HEK293 (cell line): ENCODE data around the gene MARCHF9.

Source experiments
- CTCF ChIA-PET: fragments of 350-600 bp; formaldehyde crosslinking; extraction: SDS; loops from one replicate; lab custom pipeline; 2021; ENCODE audit warnings: antibody characterized with exemption; lab: Yijun Ruan, JAX
- POLR2A ChIA-PET: fragments of 300-600 bp; formaldehyde crosslinking; extraction: SDS; loops from one replicate; lab custom pipeline; 2020; ENCODE audit warnings: antibody characterized with exemption, inconsistent platforms; lab: Yijun Ruan, JAX
- H3K27ac ChIP-seq: fragments of 200-500 bp; sonication (Bioruptor generic); 2 replicates; pipeline ENCODE4 v1.5.1; 2014; ENCODE audit warnings: low read depth, low read length, control low read depth, inconsistent platforms; ENCODE audit errors: extremely low read depth
- H3K36me3 ChIP-seq, 2 experiments: fragments of 200-500 bp in 1 of 2; sonication (Bioruptor generic) in 1 of 2; 1 replicate in 1 of 2; 2 replicates in 1 of 2; pipeline ENCODE4 v1.5.1; 2014 to 2017; ENCODE audit warnings: inconsistent platforms in 2 of 2, low read length in 2 of 2; ENCODE audit not compliant: control insufficient read depth in 2 of 2, insufficient read depth in 1 of 2
- H3K4me1 ChIP-seq: fragments of 200-500 bp; sonication (Bioruptor generic); 2 replicates; pipeline ENCODE4 v1.5.1; 2014; ENCODE audit warnings: mild to moderate bottlenecking, low read length, inconsistent platforms; ENCODE audit not compliant: control insufficient read depth, insufficient read depth
- H3K4me3 ChIP-seq: 2 replicates; pipeline ENCODE4 v1.5.1; 2011; ENCODE audit warnings: low read depth, mild to moderate bottlenecking, control low read depth, low read length, moderate library complexity
- H3K9me3 ChIP-seq: fragments of 200-500 bp; sonication (Bioruptor generic); 2 replicates; pipeline ENCODE4 v1.5.1; 2014; ENCODE audit warnings: low read depth, low read length, inconsistent platforms; ENCODE audit not compliant: control insufficient read depth, insufficient read depth
- BCL11A ChIP-seq: fragments of 450-650 bp; formaldehyde crosslinking; IDR thresholded peaks from 2 replicates; pipeline ENCODE4 v1.5.1; 2016; ENCODE audit warnings: low read depth, missing biosample characterization, missing genetic modification characterization
- BCL11B ChIP-seq: fragments of 450-650 bp; formaldehyde crosslinking; IDR thresholded peaks from 2 replicates; pipeline ENCODE4 v1.5.1; 2016; ENCODE audit warnings: low read depth, missing biosample characterization, missing genetic modification characterization
- GFI1B ChIP-seq: fragments of 450-650 bp; formaldehyde crosslinking; IDR thresholded peaks from 2 replicates; pipeline ENCODE4 v1.5.1; 2016; ENCODE audit warnings: missing biosample characterization, missing genetic modification characterization
- IKZF3 ChIP-seq: fragments of 450-650 bp; IDR thresholded peaks from 2 replicates; pipeline ENCODE4 v1.5.0; 2018; ENCODE audit warnings: missing biosample characterization, mild to moderate bottlenecking, missing genetic modification characterization, moderate library complexity
- KLF16 ChIP-seq: fragments of 450-650 bp; formaldehyde crosslinking; IDR thresholded peaks from 2 replicates; pipeline ENCODE4 v1.5.1; 2017; ENCODE audit warnings: missing biosample characterization, missing genetic modification characterization
- MYNN ChIP-seq: fragments of 450-650 bp; formaldehyde crosslinking; IDR thresholded peaks from 2 replicates; pipeline ENCODE4 v1.5.1; 2016; ENCODE audit warnings: missing biosample characterization, missing genetic modification characterization, borderline replicate concordance
- PATZ1 ChIP-seq: fragments of 450-650 bp; formaldehyde crosslinking; IDR thresholded peaks from 2 replicates; pipeline ENCODE4 v1.5.1; 2016; ENCODE audit warnings: missing biosample characterization, missing genetic modification characterization
- REST ChIP-seq: fragments of 450-650 bp; formaldehyde crosslinking; IDR thresholded peaks from 2 replicates; pipeline ENCODE4 v1.5.1; 2016; ENCODE audit warnings: missing biosample characterization, missing genetic modification characterization
- SALL2 ChIP-seq: fragments of 450-650 bp; formaldehyde crosslinking; IDR thresholded peaks from 2 replicates; pipeline ENCODE4 v1.5.0; 2017; ENCODE audit warnings: missing biosample characterization, mild to moderate bottlenecking, missing genetic modification characterization, borderline replicate concordance
- SP2 ChIP-seq: fragments of 450-650 bp; formaldehyde crosslinking; IDR thresholded peaks from 2 replicates; pipeline ENCODE4 v1.5.1; 2016; ENCODE audit warnings: missing biosample characterization, missing genetic modification characterization
- SP7 ChIP-seq: fragments of 450-650 bp; formaldehyde crosslinking; IDR thresholded peaks from 2 replicates; pipeline ENCODE4 v1.5.1; 2016; ENCODE audit warnings: missing biosample characterization, missing genetic modification characterization
- ZFP37 ChIP-seq: fragments of 450-650 bp; formaldehyde crosslinking; IDR thresholded peaks from 2 replicates; pipeline ENCODE4 v1.5.1; 2016; ENCODE audit warnings: missing biosample characterization, missing genetic modification characterization
- ZIC2 ChIP-seq: fragments of 450-650 bp; formaldehyde crosslinking; IDR thresholded peaks from 2 replicates; pipeline ENCODE4 v1.5.1; 2016; ENCODE audit warnings: missing biosample characterization, missing genetic modification characterization
- ZNF530 ChIP-seq: fragments of 450-650 bp; formaldehyde crosslinking; IDR thresholded peaks from 2 replicates; pipeline ENCODE4 v1.5.1; 2016; ENCODE audit warnings: low read depth, missing biosample characterization, missing genetic modification characterization
- ZNF558 ChIP-seq: fragments of 450-650 bp; formaldehyde crosslinking; IDR thresholded peaks from 2 replicates; pipeline ENCODE4 v1.5.1; 2016; ENCODE audit warnings: missing biosample characterization, missing genetic modification characterization
- ZNF626 ChIP-seq: fragments of 450-650 bp; sonication (Bioruptor Pico); formaldehyde crosslinking; IDR thresholded peaks from 2 replicates; pipeline ENCODE4 v1.5.1; 2018; ENCODE audit warnings: missing biosample characterization, missing genetic modification characterization, inconsistent platforms
- ZNF654 ChIP-seq: fragments of 450-650 bp; formaldehyde crosslinking; IDR thresholded peaks from 2 replicates; pipeline ENCODE4 v1.5.1; 2016; ENCODE audit warnings: low read depth, missing biosample characterization, missing genetic modification characterization
- ZNF670 ChIP-seq: fragments of 450-650 bp; formaldehyde crosslinking; IDR thresholded peaks from 2 replicates; pipeline ENCODE4 v1.5.1; 2016; ENCODE audit warnings: missing biosample characterization, missing genetic modification characterization, low read depth
- ZNF701 ChIP-seq: fragments of 450-650 bp; formaldehyde crosslinking; IDR thresholded peaks from 2 replicates; pipeline ENCODE4 v1.5.1; 2016; ENCODE audit warnings: missing biosample characterization, missing genetic modification characterization
- ZNF785 ChIP-seq: fragments of 450-650 bp; formaldehyde crosslinking; IDR thresholded peaks from 2 replicates; pipeline ENCODE4 v1.5.1; 2016; ENCODE audit warnings: missing biosample characterization, missing genetic modification characterization
- TF ChIP-seq, protein P1 (sequence below): fragments of 450-650 bp; formaldehyde crosslinking; IDR thresholded peaks from 2 replicates; pipeline ENCODE4 v1.5.1; 2016; ENCODE audit warnings: missing biosample characterization, missing genetic modification characterization, borderline replicate concordance

The MARCHF9 gene

GRCh38 chr12:57760347-57760982 is 5.6 kb downstream of the MARCHF9 start:
- CTCF ChIA-PET = interaction anchor here (0.6 to 2.3 kb wide), 9 partner anchors 8 to 49 kb away, joined by 3 to 7 read pairs (median 4); partner anchors contain the start of genes CDK4 and TSPAN31
- no peak overlapping the region for H3K27ac ChIP-seq
- POLR2A ChIA-PET = interaction anchor here (1.1 to 1.2 kb wide), 2 partner anchors 18 to 36 kb away, joined by 3 read pairs; no protein-coding TSS in a partner anchor
- H3K4me3 ChIP-seq = no peak overlapping the region
- no peaks in the 10 kb centered on the region for H3K4me1 ChIP-seq
- TF ChIP-seq, protein P1, sequence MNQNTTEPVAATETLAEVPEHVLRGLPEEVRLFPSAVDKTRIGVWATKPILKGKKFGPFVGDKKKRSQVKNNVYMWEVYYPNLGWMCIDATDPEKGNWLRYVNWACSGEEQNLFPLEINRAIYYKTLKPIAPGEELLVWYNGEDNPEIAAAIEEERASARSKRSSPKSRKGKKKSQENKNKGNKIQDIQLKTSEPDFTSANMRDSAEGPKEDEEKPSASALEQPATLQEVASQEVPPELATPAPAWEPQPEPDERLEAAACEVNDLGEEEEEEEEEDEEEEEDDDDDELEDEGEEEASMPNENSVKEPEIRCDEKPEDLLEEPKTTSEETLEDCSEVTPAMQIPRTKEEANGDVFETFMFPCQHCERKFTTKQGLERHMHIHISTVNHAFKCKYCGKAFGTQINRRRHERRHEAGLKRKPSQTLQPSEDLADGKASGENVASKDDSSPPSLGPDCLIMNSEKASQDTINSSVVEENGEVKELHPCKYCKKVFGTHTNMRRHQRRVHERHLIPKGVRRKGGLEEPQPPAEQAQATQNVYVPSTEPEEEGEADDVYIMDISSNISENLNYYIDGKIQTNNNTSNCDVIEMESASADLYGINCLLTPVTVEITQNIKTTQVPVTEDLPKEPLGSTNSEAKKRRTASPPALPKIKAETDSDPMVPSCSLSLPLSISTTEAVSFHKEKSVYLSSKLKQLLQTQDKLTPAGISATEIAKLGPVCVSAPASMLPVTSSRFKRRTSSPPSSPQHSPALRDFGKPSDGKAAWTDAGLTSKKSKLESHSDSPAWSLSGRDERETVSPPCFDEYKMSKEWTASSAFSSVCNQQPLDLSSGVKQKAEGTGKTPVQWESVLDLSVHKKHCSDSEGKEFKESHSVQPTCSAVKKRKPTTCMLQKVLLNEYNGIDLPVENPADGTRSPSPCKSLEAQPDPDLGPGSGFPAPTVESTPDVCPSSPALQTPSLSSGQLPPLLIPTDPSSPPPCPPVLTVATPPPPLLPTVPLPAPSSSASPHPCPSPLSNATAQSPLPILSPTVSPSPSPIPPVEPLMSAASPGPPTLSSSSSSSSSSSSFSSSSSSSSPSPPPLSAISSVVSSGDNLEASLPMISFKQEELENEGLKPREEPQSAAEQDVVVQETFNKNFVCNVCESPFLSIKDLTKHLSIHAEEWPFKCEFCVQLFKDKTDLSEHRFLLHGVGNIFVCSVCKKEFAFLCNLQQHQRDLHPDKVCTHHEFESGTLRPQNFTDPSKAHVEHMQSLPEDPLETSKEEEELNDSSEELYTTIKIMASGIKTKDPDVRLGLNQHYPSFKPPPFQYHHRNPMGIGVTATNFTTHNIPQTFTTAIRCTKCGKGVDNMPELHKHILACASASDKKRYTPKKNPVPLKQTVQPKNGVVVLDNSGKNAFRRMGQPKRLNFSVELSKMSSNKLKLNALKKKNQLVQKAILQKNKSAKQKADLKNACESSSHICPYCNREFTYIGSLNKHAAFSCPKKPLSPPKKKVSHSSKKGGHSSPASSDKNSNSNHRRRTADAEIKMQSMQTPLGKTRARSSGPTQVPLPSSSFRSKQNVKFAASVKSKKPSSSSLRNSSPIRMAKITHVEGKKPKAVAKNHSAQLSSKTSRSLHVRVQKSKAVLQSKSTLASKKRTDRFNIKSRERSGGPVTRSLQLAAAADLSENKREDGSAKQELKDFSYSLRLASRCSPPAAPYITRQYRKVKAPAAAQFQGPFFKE (tag by site-specific recombination) = no peak
- peak; percentile 98 for TF ChIP-seq REST (tag by site-specific recombination)
- peaks cover 10 to 46% of the 10 kb centered on the region in 2 experiments for H3K36me3 ChIP-seq
- H3K9me3 ChIP-seq = no peaks in the 10 kb centered on the region

DNA sequence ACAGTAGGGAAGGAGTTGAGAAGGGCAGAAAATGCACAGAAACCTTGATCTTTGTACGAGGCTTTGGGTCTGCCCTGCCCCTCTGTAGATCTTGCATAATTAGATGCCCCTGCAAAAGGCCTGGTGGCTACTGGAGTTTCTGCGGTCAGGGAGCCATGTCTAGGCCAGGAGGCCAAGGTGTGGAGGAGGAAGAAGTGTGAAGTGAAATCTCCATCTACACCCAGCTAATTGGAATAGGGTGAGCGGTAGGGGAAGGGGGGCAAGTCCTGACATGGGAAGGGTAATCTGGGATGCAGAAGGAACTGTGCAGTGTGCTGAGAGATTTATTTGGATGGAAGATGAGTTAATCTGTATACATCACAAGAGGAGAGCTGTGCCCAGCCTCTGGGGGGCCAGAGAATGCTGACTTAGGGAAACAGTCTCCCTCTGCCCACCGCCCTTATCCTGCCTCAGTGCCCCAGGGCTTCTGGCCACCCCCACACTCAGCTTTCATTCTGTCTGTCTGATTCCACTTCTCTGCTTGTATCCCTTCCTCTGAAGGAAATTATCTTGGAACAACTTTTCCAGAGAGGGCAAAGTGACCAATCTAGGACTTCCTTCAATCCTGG is 6.6 kb downstream of the MARCHF9 start:
- no peaks in the 10 kb centered on the region for H3K9me3 ChIP-seq
- peaks cover 3% of the 10 kb centered on the region for H3K4me1 ChIP-seq
- peaks cover 10 to 46% of the 10 kb centered on the region in 2 experiments for H3K36me3 ChIP-seq
- H3K27ac ChIP-seq = no peak overlapping the region
- TF ChIP-seq BCL11A = no peak
- no peak for TF ChIP-seq IKZF3 (tag by site-specific recombination)
- TF ChIP-seq ZIC2 = no peak
- TF ChIP-seq ZNF530 (tag by site-specific recombination) = no peak
- TF ChIP-seq MYNN (tag by site-specific recombination) = no peak
- no peak for TF ChIP-seq BCL11B
- TF ChIP-seq GFI1B (tag by site-specific recombination) = no peak
- no peak for TF ChIP-seq ZNF654 (tag by site-specific recombination)
- no peak for TF ChIP-seq SALL2 (tag by site-specific recombination)
- no peak for TF ChIP-seq ZNF670 (tag by site-specific recombination)
- TF ChIP-seq SP7 = no peak
- no peak for TF ChIP-seq ZFP37
- TF ChIP-seq SP2 = no peak
- no peak for TF ChIP-seq PATZ1 (tag by site-specific recombination)
- no peak for TF ChIP-seq KLF16 (tag by site-specific recombination)
- TF ChIP-seq ZNF626 = no peak
- no peak for TF ChIP-seq ZNF785 (tag by site-specific recombination)
- no peak for TF ChIP-seq ZNF701 (tag by site-specific recombination)
- no peak for TF ChIP-seq ZNF558 (tag by site-specific recombination)
- TF ChIP-seq, all 188 proteins: peak for 0
- ChIA-PET POLR2A (interaction anchor here (1.2 kb wide), 1 partner anchor 17 kb away, joined by 3 read pairs; no protein-coding TSS in a partner anchor), CTCF (interaction anchor here (0.6 to 0.7 kb wide), 2 partner anchors 15 to 41 kb away, joined by 3 read pairs; no protein-coding TSS in a partner anchor)
- no peak overlapping the region for H3K4me3 ChIP-seq
